Activated CD4-positive, alpha-beta T cell treated with anti-CD3 and anti-CD28 coated beads, Interleukin-2, amount 10 ng/mL, durations not matched to agents 24 days and 14 days (primary cell): Measurements from ENCODE around the gene TKTL1. TPM values are rescaled to one million over a fixed set of nuclear protein-coding genes. Genes with fewer than 3 reads are reported as not detected.
A peak's percentile ranks its signal among the peaks of the same experiment; 100 is the strongest.

Source experiments
- DNase-seq: peaks from one replicate; pipeline ENCODE4 v3.0.0; 2022
- H3K27ac Mint-ChIP-seq: one replicate; pipeline ENCODE4 v1.8.0; 2022; ENCODE audit warnings: mild to moderate bottlenecking, mixed read lengths
- H3K27me3 Mint-ChIP-seq: one replicate; pipeline ENCODE4 v1.8.0; 2022; ENCODE audit warnings: mixed read lengths
- H3K36me3 Mint-ChIP-seq: one replicate; pipeline ENCODE4 v1.8.0; 2022; ENCODE audit warnings: low read depth, mild to moderate bottlenecking, mixed read lengths
- H3K4me1 Mint-ChIP-seq: one replicate; pipeline ENCODE4 v1.8.0; 2021; ENCODE audit warnings: mixed read lengths
- H3K4me3 Mint-ChIP-seq: one replicate; pipeline ENCODE4 v1.8.0; 2022; ENCODE audit warnings: mild to moderate bottlenecking, moderate library complexity, mixed read lengths
- H3K9me3 Mint-ChIP-seq: one replicate; pipeline ENCODE4 v1.8.0; 2021; ENCODE audit warnings: mixed read lengths
- intact Hi-C: fragments of 100-400 bp; cut with micrococcal nuclease; formaldehyde crosslinking; loops from one replicate; pipeline ENCODE4 v1.15.1; 2023
- total RNA-seq: library from RNA; stranded (reverse); gene quantifications from 2 replicates; pipeline ENCODE4 v1.2.3, GENCODE V29; 2022

The TKTL1 gene
- total RNA-seq, 1 donor from 2014 or later: not detected

GRCh38 chrX:154368630-154369448, 73.2 kb downstream of the TKTL1 start:
- no peaks in the 10 kb centered on the region for H3K27me3 Mint-ChIP-seq
- peaks cover 30% of the 10 kb centered on the region for H3K36me3 Mint-ChIP-seq
- H3K27ac Mint-ChIP-seq: peak overlapping the region; percentile 93
- peak; percentile 95 for DNase-seq
- intact Hi-C loops: loop anchor here (1.0 kb wide), 2 partner anchors 9 to 397 kb away; partner anchors contain the start of gene TMEM187
- H3K4me1 Mint-ChIP-seq: peaks cover 14% of the 10 kb centered on the region
- H3K4me3 Mint-ChIP-seq: peak overlapping the region; percentile 95
- H3K9me3 Mint-ChIP-seq: no peaks in the 10 kb centered on the region

- H3K4me1 Mint-ChIP-seq: peaks cover 13% of the 10 kb centered on the region
- peak overlapping the region; percentile 95 for H3K4me3 Mint-ChIP-seq
- DNase-seq: peak; percentile 90
- no peaks in the 10 kb centered on the region for H3K27me3 Mint-ChIP-seq
- no peaks in the 10 kb centered on the region for H3K9me3 Mint-ChIP-seq
- intact Hi-C loops: loop anchor here (1.0 to 10.0 kb wide), 4 partner anchors 9 to 655 kb away; partner anchors contain the start of genes F8, FAM3A, FUNDC2 and TMEM187
- H3K27ac Mint-ChIP-seq: peak overlapping the region; percentile 93
- peaks cover 28% of the 10 kb centered on the region for H3K36me3 Mint-ChIP-seq
Observed at GRCh38 chrX:154369449-154370299, 74.1 kb downstream of the TKTL1 start.

GRCh38 chrX:154370300-154371016, 74.9 kb downstream of the TKTL1 start:
- H3K36me3 Mint-ChIP-seq: peaks cover 25% of the 10 kb centered on the region
- no peaks in the 10 kb centered on the region for H3K27me3 Mint-ChIP-seq
- intact Hi-C loops: loop anchor here (10.0 kb wide), 2 partner anchors 144 to 654 kb away; partner anchors contain the start of genes F8, FAM3A and FUNDC2
- H3K27ac Mint-ChIP-seq: peak overlapping the region; percentile 90
- DNase-seq: peak; percentile 72
- peak overlapping the region; percentile 95 for H3K4me3 Mint-ChIP-seq
- H3K4me1 Mint-ChIP-seq: peaks cover 11% of the 10 kb centered on the region
- H3K9me3 Mint-ChIP-seq: no peaks in the 10 kb centered on the region

GRCh38 chrX:154371017-154371788, 75.6 kb downstream of the TKTL1 start:
- Mint-ChIP-seq H3K27me3 (no peaks in the 10 kb centered on the region), H3K36me3 (peaks cover 22% of the 10 kb centered on the region), H3K9me3 (no peaks in the 10 kb centered on the region), H3K4me3 (peak overlapping the region; percentile 84), H3K27ac (peak overlapping the region; percentile 78), H3K4me1 (peaks cover 11% of the 10 kb centered on the region)
- DNase-seq: peak; percentile 97
- intact Hi-C loops: loop anchor here (10.0 kb wide), 2 partner anchors 144 to 654 kb away; partner anchors contain the start of genes F8, FAM3A and FUNDC2

- intact Hi-C loops: loop anchor here (10.0 kb wide), 2 partner anchors 143 to 653 kb away; partner anchors contain the start of genes F8, FAM3A and FUNDC2
- Mint-ChIP-seq H3K36me3 (peaks cover 17% of the 10 kb centered on the region), H3K27me3 (no peaks in the 10 kb centered on the region), H3K4me1 (peaks cover 11% of the 10 kb centered on the region), H3K27ac (no peak overlapping the region), H3K9me3 (no peaks in the 10 kb centered on the region), H3K4me3 (peak overlapping the region; percentile 84)
- DNase-seq: no peak
Observed at GRCh38 chrX:154371789-154372300, 76.2 kb downstream of the TKTL1 start.

GRCh38 chrX:154372612-154373022, 77.0 kb downstream of the TKTL1 start:
- Mint-ChIP-seq H3K4me3 (peak overlapping the region; percentile 84), H3K9me3 (no peaks in the 10 kb centered on the region), H3K27ac (peak overlapping the region; percentile 80), H3K4me1 (peaks cover 15% of the 10 kb centered on the region), H3K27me3 (no peaks in the 10 kb centered on the region), H3K36me3 (peaks cover 13% of the 10 kb centered on the region)
- intact Hi-C loops: loop anchor here (10.0 kb wide), 2 partner anchors 142 to 652 kb away; partner anchors contain the start of genes F8, FAM3A and FUNDC2
- DNase-seq: peak; percentile 80

GRCh38 chrX:154373340-154374306, 78.0 kb downstream of the TKTL1 start:
- Mint-ChIP-seq H3K27ac (no peak overlapping the region), H3K4me1 (peaks cover 9% of the 10 kb centered on the region), H3K36me3 (peaks cover 7% of the 10 kb centered on the region), H3K27me3 (no peaks in the 10 kb centered on the region), H3K9me3 (no peaks in the 10 kb centered on the region), H3K4me3 (peak overlapping the region; percentile 76)
- DNase-seq: peak; percentile 76
- intact Hi-C loops: loop anchor here (10.0 kb wide), 2 partner anchors 141 to 651 kb away; partner anchors contain the start of genes F8, FAM3A and FUNDC2

GRCh38 chrX:154374313-154375155, 78.9 kb downstream of the TKTL1 start, which contains the start of gene FLNA:
FLNA (minus strand) TSS chrX:154374634; CDS start chrX:154371245, 3,389 bp downstream.
- intact Hi-C loops: loop anchor here (5.0 to 10.0 kb wide), 3 partner anchors 103 to 650 kb away; partner anchors contain the start of genes F8, FAM3A, FUNDC2 and LAGE3
- peaks cover 7% of the 10 kb centered on the region for H3K36me3 Mint-ChIP-seq
- no peak within 1 kb of the TSS for H3K27ac Mint-ChIP-seq
- DNase-seq: peak; percentile 82
- peaks cover 9% of the 10 kb centered on the region for H3K4me1 Mint-ChIP-seq
- H3K4me3 Mint-ChIP-seq: peak within 1 kb of the TSS; percentile 76
- H3K27me3 Mint-ChIP-seq: no peaks in the 10 kb centered on the region
- H3K9me3 Mint-ChIP-seq: no peaks in the 10 kb centered on the region

- Mint-ChIP-seq H3K27me3 (no peaks in the 10 kb centered on the region), H3K4me3 (peak overlapping the region; percentile 7), H3K4me1 (peaks cover 13% of the 10 kb centered on the region), H3K36me3 (peaks cover 6% of the 10 kb centered on the region), H3K27ac (no peak overlapping the region), H3K9me3 (no peaks in the 10 kb centered on the region)
- DNase-seq: no peak
- intact Hi-C loops: loop anchor here (5.0 to 10.0 kb wide), 3 partner anchors 102 to 650 kb away; partner anchors contain the start of genes F8, FAM3A, FUNDC2 and LAGE3
Observed at GRCh38 chrX:154375156-154375504, 79.5 kb downstream of the TKTL1 start.

GRCh38 chrX:154376774-154377173, 81.2 kb downstream of the TKTL1 start:
- intact Hi-C loops: loop anchor here (5.0 to 10.0 kb wide), 3 partner anchors 101 to 648 kb away; partner anchors contain the start of genes F8, FAM3A, FUNDC2 and LAGE3
- Mint-ChIP-seq H3K4me1 (peaks cover 20% of the 10 kb centered on the region), H3K27ac (no peak overlapping the region), H3K9me3 (no peaks in the 10 kb centered on the region), H3K4me3 (no peak overlapping the region), H3K27me3 (no peaks in the 10 kb centered on the region), H3K36me3 (peaks cover 12% of the 10 kb centered on the region)
- DNase-seq: no peak
